Jurkat, Clone E6-1 (cell line): ENCODE results near the gene TRDN.
"Not testable (repeated sequence)": the region's sequence is repeated elsewhere in the genome, so short reads cannot be mapped to it uniquely, and the experiment has no call there.

ENCODE experiments used
- DNase-seq: peaks from one replicate; pipeline ENCODE4 v3.0.0-alpha.2; 2011; ENCODE audit warnings: low read depth, low spot score
- H3K4me3 ChIP-seq: 2 replicates; pipeline ENCODE4 v1.5.1; 2011; ENCODE audit warnings: mild to moderate bottlenecking, low read length, control low read depth, moderate library complexity

TRDN gene

DNA sequence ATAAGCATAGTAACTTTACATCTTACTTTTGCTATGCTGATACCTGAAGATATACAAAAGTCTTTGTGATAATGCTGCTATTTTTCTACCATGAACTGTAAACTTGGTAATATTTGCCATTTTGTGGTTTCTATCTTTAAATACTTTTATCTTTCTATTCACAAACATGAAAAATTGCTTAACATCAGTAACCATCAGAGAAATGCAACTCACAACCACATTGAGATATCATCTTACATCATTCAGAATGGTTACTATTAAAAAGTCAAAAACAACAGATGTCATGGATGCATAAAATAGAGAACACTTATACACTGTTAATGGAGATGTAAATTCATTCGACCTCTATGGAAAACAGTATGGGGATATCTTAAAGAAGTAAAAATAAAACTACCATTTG is 112.0 kb downstream of the TRDN start:
- DNase-seq: no peak
- no peak overlapping the region for H3K4me3 ChIP-seq

DNA sequence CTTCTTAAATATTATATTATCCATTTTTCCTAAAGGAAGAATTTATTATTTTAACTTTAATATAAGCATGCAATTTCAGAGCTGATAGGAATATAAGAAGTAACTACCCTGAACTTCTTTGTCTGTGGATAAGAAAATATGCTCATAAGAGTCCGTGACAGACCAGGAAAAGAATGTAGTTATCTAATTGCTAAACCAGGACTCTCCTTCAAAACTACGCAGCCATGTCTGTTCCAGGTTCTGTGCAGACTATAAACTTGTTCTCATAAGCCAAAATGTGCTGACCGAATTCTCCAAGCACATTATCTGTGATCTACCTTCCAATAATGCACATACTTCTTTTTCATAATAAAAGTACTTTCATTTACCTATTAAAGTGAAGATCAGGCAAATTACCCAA is 116.5 kb downstream of the TRDN start:
- DNase-seq: no peak
- no peak overlapping the region for H3K4me3 ChIP-seq

DNA sequence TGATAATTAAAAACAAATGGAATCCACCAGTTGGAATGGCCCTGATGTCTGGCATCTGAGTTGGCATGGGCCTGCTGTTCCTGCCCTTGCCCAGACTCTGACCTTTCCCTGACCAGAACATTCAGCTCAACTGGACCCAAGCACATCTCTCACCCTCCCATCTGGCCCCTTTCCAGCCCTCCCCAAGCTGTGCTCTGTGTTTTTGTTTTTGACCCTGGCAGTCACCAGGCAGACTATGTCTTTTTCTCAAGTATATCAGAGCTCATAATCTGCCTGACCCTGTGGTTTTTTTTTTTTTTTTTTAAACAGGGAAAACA is 117.6 kb downstream of the TRDN start:
- DNase-seq: no peak
- H3K4me3 ChIP-seq: no peak overlapping the region

DNA sequence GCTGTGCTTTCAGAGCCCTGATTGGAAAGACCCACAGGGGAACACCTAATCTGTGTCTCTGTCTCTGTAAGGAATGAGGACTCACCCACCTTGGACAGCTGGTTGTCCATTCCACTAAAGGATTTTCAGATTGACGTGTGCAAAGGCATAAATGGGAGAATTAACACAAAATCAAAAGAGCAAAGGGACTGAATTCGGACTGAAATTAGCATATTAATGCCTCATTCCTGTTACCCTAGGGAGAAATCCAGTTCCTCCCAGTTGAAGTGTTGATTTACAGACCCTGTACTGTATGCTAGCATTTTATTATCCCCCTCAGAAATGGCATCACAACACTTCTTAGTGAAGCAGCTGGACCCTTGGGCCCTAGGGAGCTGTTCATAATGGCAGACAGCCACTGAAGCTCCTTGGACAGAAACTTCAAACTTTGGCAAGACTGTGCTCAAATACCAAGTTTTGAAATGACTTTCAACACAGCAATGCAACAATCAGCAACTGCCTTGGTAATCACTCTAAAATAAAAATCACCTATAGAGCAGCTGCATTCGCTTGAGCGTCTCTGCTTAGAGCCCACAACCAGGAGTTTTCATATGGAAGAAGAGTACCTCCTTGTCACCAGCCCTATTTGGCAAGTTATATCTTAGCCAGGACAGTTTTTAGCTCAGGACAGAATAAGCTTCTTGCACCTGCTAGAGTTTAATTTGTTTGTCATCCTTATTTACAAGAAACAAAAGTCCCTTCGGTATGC is 118.1 kb downstream of the TRDN start:
- DNase-seq: no peak

DNA sequence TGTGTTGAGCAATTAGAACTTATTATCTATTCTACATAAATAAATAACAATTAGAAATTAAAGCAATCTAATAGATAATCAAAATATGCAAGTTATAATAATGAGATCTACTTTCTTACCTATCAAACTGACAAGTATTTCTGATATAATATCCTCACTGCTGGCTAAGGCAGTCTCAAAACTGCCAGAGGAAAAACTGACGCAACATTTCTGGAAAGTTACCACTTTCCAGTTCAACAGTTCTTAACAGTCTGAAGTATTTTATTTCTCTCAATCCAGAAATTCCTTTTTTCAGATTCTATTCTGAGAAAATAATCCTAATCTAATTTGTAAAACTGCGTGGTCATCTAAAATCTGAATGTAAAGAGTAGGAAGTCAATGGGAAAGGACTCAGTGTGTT is 121.0 kb downstream of the TRDN start:
- no peak for DNase-seq
- no peak overlapping the region for H3K4me3 ChIP-seq

More for the DNA sequence above, 118.1 kb downstream of the TRDN start:
- no peak overlapping the region for H3K4me3 ChIP-seq

DNA sequence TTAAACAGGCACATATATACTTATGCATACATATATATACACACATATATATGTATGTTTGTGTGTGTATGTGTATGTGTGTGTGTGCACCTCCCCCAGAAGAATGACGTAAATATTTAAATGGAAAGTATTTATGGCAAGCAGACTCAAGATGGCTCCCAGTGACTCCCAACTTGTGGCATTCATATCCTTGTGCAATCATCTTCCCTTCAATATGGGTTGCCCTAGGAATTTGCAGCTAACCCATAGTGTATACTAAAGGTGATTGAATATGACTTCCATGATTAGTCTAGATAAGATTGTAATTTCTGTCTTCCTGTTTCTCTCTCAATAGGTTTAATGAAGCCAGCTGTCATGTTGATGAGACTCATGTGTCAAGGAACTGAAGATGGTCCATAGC is 127.6 kb downstream of the TRDN start:
- no peak for DNase-seq
- no peak overlapping the region for H3K4me3 ChIP-seq

DNA sequence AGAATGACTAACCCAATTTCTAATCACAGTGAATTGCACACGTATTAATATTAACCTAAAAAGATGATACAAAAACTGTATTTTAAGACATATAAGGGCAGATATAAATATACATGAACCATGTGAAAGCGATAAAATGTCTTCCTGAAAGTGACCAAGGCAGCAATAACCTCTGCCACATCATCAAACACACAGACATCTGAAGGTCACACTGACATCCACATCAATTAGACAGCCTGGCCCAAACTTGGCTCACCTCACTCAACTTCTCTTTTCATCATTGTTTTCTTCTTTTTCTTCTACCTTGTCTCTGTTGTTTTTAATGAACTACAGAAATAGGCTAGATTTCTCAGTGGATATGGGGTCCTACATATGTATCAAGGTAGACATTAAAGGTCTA is 128.5 kb downstream of the TRDN start:
- DNase-seq: no peak
- no peak overlapping the region for H3K4me3 ChIP-seq

DNA sequence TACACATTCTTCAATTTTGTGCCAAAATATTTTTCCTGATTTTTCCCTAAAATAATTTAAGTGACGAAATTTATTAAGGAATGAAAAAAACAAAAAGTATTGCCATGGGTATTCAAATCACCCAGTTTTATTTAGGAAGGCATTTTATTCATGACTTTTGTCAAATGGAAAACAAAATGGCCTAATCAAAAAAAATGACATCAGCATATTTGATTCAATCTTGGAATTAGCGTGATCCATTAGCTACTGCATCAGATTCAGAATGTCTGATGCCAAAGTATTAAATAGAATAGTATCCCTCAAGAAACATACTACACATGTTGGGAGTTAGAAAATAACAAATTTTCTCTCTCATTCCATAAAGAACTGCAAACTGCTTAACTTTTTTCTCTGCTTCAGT is 129.2 kb downstream of the TRDN start:
- no peak overlapping the region for H3K4me3 ChIP-seq
- DNase-seq: no peak

DNA sequence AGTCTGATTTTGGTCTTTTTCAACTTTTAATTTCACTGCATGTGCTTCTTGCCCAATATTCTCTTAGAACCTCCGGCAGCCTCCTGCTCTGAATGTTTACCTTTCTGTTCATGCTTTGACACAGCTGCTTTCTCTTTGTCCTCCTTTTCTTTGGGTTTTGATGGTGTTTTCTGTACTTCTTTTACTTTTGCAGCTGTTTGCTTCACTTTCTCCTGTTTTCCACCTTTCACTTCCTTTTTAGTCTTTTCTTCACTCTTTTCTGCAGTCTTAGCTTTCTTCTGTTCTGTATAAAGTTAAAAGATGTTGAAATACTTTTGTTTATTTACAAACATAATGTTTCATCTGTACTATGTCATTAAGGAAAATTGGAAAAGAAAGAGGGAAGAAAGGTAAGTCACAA is 133.1 kb downstream of the TRDN start:
- no peak overlapping the region for H3K4me3 ChIP-seq
- no peak for DNase-seq

DNA sequence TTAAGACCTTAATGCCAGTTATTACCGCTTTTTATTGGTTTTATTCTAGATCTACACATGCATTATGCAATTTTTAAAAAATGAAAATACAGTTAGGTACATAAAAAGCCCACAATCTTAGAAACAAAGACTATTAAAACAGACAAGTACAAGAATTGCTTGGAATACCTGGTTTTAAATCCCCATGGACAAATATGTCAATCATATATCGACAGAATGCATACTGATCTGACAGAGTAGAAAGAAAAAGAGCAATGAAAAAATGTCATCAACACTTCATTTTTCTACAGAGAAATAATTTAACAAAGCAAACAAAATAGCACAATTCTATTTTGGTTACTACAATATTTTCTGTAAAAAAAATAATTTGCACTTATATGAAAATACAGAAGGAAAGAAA is 139.7 kb downstream of the TRDN start:
- H3K4me3 ChIP-seq: no peak overlapping the region
- no peak for DNase-seq

DNA sequence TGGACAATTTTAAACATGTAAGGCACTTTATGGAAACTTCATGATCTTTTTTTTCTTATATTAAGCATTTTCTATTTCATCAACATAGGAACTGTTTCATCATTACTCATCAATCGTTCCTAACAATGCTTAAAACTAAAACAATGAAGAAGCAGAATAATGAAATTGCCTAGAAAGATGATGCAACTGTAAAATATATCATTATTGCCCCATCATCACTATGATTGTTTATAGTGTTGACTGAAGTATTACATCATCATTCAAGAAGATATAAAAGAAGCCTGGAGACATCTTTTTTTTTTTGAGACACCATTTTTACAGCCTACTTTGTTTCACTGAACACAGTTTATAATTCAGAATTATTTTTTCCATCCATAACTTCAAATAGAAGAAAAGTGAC is 147.2 kb downstream of the TRDN start:
- no peak for DNase-seq

DNA sequence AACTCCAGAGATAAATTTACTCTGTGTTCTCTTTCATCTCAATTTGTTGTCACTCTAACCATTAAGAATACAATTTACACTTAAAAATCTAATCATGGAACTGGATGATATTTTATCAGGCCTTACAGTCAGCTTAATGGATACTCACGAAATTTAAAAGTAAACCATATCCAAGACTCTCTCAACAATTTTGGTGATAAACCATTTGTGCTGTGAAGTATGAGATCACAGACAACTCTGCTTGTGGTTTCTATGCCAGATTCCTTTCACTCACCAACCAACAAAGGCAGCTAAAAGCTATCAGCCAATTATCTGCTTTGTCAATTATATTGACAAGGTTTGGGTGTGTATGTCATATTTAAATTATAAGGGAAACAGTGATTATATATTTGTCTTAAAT is 155.8 kb downstream of the TRDN start:
- no peak for DNase-seq
- H3K4me3 ChIP-seq: no peak overlapping the region

More for the DNA sequence above, 147.2 kb downstream of the TRDN start:
- no peak overlapping the region for H3K4me3 ChIP-seq

DNA sequence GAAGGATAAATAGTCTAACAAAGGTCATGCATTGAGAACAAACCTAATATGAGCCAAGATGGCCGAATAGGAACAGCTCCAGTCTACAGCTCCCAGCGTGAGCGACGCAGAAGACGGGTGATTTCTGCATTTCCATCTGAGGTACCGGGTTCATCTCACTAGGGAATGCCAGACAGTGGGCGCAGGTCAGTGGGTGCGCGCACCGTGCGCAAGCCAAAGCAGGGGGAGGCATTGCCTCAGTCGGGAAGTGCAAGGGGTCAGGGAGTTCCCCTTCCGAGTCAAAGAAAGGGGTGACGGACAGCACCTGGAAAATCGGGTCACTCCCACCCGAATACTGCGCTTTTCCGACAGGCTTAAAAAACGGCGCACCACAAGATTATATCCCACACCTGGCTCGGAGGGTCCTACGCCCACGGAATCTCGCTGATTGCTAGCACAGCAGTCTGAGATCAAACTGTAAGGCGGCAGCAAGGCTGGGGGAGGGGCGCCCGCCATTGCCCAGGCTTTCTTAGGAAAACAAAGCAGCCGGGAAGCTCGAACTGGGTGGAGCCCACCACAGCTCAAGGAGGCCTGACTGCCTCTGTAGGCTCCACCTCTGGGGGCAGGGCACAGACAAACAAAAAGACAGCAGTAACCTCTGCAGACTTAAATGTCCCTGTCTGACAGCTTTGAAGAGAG is 164.6 kb downstream of the TRDN start:
- H3K4me3 ChIP-seq, DNase-seq: not testable (repeated sequence)

DNA sequence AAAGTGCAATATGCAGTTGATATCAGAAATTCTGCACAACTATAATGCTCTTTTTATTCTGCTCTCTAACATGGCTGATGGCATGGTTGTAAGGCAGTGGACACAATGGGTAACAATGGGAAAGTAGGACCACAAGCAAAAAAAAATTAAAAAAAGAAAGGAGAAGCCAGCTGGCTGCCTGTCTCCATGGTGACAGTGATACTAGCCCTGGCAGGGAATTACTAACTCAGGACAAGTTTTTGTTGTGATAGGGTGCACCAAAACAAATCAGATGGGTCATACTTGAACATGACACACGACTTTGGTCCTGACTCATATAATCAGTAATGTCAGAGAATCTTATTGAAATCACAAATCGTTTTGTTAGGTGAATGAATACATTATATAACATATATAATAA is 169.4 kb downstream of the TRDN start:
- no peak overlapping the region for H3K4me3 ChIP-seq
- DNase-seq: no peak

DNA sequence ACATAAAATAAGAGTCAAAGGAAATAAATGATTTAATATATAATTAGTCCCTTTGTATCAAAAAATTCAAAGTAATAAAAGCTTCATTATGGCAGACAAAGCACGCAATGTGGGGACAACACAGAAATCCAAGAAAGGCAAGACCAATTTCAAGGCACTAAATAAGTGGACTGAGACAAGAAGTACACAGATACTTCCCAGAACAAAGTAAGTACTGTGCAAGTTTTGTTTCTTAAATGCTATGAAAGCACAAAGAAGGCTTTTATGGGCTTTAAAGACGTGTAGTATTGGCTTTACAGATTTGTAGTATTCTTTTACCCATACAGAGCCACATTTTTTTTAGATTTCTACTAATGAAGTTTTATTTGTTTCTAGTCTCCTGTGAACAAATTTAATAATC is 174.6 kb downstream of the TRDN start:
- no peak overlapping the region for H3K4me3 ChIP-seq
- no peak for DNase-seq

DNA sequence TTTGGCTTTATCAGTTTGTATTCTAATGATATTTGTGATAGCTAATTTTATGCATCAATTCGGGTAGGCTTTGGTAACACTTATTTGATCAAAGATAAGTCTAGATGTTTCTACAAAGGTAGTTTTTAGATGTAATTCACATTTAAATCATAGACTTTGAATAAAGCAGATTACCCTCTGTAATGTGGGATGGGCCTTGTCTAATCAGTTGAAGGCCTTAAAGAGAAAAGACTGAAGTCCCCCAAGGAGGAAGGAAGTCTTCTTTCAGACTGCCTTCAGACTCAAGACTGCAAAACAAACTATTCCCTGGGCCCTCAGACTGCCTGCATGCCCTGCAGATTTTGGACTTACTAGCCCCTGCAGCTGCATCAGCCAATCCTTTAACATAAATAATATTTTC is 178.5 kb downstream of the TRDN start:
- no peak overlapping the region for H3K4me3 ChIP-seq
- DNase-seq: no peak

DNA sequence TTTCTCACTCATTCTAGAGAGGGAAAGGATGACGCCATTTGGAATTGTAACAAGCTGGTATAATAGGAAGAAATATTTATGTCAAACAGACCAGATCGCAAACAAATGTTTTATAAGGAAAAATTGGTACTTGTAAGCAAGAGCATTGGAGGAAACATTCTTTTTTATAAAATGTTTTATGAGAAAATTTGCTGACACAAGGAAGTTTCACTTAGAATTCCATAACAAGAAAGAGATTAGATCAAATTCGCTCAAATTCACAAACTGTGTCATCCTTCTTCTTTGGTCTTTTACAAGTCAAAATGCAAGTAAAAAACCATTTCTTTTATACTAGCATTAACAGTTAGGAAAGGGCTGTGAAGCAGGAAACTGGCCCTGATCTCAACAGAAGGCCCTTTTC is 179.9 kb downstream of the TRDN start:
- DNase-seq: no peak
- no peak overlapping the region for H3K4me3 ChIP-seq

DNA sequence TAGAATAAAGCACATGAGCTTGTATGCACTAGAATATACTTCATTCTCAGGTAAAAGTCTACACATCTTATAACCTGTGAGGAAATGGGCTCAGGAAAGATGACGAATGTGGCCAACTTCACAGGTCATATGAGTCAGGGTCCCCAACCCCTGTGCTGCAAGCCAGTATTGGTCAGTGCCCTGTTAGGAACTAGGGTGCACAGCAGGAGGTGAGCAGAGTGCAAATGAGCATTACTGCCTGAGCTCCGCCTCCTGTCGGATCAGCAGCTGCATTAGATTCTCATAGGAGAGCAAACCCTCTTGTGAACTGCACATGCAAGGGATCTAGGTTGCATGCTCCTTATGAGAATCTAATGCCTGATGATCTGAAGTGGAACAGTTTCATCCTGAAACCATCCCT is 182.3 kb downstream of the TRDN start:
- no peak for DNase-seq
- H3K4me3 ChIP-seq: no peak overlapping the region

DNA sequence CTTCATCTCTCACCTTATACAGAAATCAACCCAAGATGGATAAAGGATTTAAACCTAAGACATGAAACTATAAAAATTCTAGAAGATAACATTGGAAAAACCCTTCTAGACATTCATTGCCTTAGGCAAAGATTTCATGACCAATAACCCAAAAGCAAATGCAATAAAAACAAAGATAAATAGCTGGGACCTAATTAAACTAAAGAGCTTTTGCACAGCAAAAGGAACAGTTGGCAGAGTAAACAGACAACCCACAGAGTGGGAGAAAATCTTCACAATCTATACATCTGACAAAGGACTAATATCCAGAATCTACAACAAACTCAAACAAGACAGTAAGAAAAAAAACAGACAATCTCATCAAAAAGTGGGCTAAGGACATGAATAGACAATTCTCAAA is 183.7 kb downstream of the TRDN start:
- not testable (repeated sequence) for DNase-seq, H3K4me3 ChIP-seq

DNA sequence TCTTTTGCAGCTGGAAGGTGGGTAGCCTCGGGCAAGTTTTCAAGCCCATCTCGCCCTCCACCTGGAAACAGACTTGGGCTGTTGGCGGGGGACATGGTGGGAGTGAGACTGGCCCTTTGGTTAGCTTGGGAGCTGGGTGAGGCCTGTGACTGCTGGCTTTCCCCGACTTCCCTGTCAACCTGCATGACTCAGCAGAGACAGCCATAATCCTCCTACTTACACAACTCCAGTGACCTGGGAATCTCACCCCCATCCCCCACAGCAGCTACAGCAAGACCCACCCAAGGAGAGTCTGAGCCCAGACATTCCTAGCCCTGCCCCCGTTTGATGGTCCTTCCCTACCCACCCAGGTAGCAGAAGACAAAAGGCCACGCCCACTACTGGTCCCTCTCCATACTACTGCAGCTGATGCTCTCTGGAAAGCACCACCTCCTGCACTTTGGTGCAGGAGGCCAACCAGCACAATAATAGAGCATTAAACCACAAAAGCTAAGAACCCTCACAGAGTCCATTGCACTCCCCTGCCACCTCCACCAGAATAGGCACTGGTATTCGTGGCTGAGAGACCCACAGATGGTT is 188.4 kb downstream of the TRDN start:
- no peak for DNase-seq
- H3K4me3 ChIP-seq: no peak overlapping the region
